Activated CD4-positive, alpha-beta memory T cell treated with anti-CD3 and anti-CD28 coated beads, Interleukin-2, amount 10 ng/mL, durations not matched to agents 7 days and 5 days (primary cell): ENCODE measurements around the gene ARHGEF4. TPM values are rescaled to one million over a fixed set of nuclear protein-coding genes. Genes with fewer than 3 reads are reported as not detected.

Experiments
- CTCF ChIA-PET: fragments of 350-600 bp; sonication (Branson Sonifier 250); formaldehyde crosslinking; loops from one replicate; lab custom pipeline; 2021; ENCODE audit warnings: antibody characterized with exemption, inconsistent platforms; lab: Charles Lee
- POLR2A ChIA-PET: fragments of 350-600 bp; sonication (Branson Sonifier 250); formaldehyde crosslinking; loops from one replicate; lab custom pipeline; 2021; ENCODE audit warnings: antibody characterized with exemption; lab: Charles Lee
- DNase-seq: peaks from one replicate; pipeline ENCODE4 v3.0.0-alpha.2; 2020
- H3K27ac Mint-ChIP-seq: one replicate; pipeline ENCODE4 v1.8.0; 2021; ENCODE audit warnings: mild to moderate bottlenecking, mixed read lengths
- H3K27me3 Mint-ChIP-seq: one replicate; pipeline ENCODE4 v1.8.0; 2021; ENCODE audit warnings: mixed read lengths
- H3K36me3 Mint-ChIP-seq: one replicate; pipeline ENCODE4 v1.8.0; 2021; ENCODE audit warnings: low read depth, mixed read lengths
- H3K4me1 Mint-ChIP-seq: one replicate; pipeline ENCODE4 v1.8.0; 2021; ENCODE audit warnings: mixed read lengths
- H3K4me3 Mint-ChIP-seq: one replicate; pipeline ENCODE4 v1.8.0; 2021; ENCODE audit warnings: mild to moderate bottlenecking, mixed read lengths
- H3K9me3 Mint-ChIP-seq: one replicate; pipeline ENCODE4 v1.8.0; 2021; ENCODE audit warnings: mixed read lengths
- total RNA-seq, 2 experiments: library from RNA; stranded (reverse); gene quantifications; one replicate each; pipeline ENCODE4 v1.2.3, GENCODE V29; 2021

The ARHGEF4 gene
- total RNA-seq, 2 experiments from 2014 or later, result 0.25 to 0.30 TPM

DNA sequence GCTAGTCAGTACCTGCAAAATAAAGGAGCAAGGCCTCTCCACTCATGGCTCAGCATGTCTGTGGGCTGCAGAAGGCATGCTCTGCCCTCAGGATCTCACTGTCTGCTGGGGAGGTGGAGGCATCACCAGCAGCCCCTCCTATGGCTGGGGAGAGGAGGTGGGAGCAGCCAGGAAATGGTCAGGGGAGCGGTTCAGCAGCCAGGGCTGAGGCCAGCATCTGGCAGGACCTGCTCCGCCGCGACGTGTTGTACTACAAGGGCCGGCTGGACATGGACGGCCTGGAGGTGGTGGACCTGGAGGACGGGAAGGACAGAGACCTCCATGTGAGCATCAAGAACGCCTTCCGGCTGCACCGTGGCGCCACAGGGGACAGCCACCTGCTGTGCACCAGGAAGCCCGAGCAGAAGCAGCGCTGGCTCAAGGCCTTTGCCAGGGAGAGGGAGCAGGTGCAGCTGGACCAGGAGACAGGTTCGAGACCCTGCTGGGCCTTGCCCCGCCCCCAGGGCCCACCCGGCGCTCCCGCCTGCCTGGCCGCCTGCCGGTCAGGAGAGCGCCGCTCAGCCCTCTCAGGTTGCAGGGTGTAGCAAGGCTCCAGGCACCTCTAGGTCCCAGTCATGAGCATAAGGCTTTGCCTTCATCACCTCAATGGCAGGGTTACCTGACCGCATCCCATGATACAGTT lies 207.5 kb downstream of the ARHGEF4 start:
- no peak for DNase-seq
- ChIA-PET POLR2A (no interaction called here), CTCF (no interaction called here)
- Mint-ChIP-seq H3K4me1 (peaks cover 28% of the 10 kb centered on the region), H3K4me3 (no peak overlapping the region), H3K27ac (no peak overlapping the region), H3K27me3 (peaks cover 5% of the 10 kb centered on the region), H3K36me3 (peaks cover 10% of the 10 kb centered on the region), H3K9me3 (no peaks in the 10 kb centered on the region)

DNA sequence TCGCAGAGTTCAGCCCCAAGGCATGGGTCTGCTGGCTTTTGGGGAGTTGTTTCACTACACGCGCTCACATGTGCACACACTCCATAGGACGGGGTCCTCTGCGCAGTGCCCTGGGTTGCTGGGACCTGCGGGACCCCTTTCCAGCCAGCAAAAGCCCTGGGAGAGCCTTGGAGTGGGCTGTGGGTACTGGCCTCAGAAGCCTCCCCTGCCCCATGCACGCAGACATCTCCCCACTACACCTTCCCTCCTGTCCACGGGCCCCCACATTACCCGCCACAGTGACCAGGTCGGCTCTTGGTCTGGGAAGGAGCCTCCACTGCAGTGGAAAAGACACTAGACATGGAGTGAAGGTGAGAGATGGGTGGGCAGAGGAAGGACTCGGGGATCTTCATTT lies 208.0 kb downstream of the ARHGEF4 start:
- CTCF ChIA-PET, result no interaction called here
- Mint-ChIP-seq H3K4me1 (peaks cover 26% of the 10 kb centered on the region), H3K27ac (no peak overlapping the region), H3K4me3 (no peak overlapping the region), H3K27me3 (peaks cover 2% of the 10 kb centered on the region), H3K36me3 (peaks cover 16% of the 10 kb centered on the region), H3K9me3 (no peaks in the 10 kb centered on the region)
- no peak for DNase-seq
- POLR2A ChIA-PET, result no interaction called here

DNA sequence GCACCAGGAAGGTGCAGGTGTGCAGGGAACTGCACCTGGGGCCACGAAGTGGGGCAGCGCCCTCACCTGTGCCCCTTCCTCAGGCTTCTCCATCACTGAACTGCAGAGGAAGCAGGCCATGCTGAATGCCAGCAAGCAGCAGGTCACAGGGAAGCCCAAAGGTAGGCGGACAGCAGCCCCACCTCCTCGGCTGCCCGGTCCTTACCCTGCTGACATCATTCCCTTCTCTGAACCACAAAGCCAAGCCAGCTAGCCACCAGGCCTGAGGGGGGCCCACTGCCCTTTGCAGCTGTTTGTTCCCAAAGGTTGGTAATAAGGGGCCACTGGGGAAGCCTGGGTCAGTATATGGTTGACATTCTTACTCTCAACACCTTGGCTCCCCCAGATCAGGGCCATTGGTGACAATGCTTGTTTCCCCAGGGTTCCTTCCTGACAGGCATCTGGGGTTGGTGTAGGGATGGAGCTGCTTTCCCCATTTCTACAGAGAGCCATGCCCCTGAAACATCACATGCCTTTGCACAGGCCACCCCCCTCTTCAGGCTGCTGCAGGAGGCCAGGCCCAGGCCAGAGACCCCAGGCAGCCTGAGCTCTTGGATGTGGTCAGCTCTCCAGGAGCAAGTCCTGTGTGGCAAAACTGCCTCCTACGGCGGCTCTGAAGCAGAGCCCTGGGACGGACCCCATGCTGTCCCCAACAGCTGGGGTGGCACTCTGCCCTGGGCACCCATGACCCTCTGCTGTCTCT lies 208.7 kb downstream of the ARHGEF4 start:
- no peak overlapping the region for H3K4me3 Mint-ChIP-seq
- no peaks in the 10 kb centered on the region for H3K27me3 Mint-ChIP-seq
- H3K9me3 Mint-ChIP-seq, result no peaks in the 10 kb centered on the region
- no peak for DNase-seq
- ChIA-PET POLR2A (no interaction called here), CTCF (no interaction called here)
- H3K27ac Mint-ChIP-seq, result no peak overlapping the region
- peaks cover 21% of the 10 kb centered on the region for H3K36me3 Mint-ChIP-seq
- H3K4me1 Mint-ChIP-seq, result peaks cover 21% of the 10 kb centered on the region

DNA sequence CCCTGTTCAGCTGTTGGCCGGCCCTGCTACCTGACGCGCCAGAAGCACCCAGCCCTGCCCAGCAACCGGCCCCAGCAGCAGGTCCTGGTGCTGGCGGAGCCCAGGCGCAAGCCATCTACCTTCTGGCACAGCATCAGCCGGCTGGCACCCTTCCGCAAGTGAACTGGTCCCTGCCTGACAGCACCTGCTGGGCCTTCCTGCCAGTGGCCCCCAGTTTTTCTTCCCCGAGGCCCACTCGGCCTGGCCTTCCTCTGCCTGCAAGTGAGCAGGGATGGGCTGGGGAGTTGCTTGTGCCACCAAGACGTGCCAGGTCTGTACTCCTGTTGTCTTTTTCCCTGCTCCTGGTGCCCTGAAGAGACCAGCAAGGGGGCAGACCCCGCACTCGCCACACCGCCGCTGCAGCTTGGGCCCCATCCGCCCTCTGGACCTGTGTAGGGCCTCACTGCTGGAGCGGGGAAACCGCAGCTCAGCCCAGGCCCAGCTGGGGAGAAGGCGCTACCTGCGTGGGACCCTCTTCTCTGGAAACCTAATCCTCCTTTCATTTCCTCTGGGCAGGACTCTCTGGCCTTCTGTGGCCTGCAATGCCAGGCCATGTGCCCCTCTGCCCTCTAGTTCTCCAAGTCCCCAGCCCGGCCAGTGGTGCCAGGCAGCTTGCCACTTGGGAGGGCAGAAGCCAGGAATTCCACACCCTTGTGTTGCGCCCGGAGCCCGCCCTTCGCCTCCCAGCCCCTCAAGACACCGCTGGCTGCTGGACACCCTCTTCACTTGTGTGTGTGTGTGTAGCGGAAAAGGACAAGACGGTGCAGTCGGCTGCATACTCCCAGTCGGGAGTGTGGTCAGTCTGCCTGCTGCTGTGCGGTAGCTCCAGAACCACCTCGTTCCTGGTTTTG lies 209.6 kb downstream of the ARHGEF4 start:
- no peak overlapping the region for H3K27ac Mint-ChIP-seq
- no peak for DNase-seq
- no peaks in the 10 kb centered on the region for H3K27me3 Mint-ChIP-seq
- ChIA-PET POLR2A (no interaction called here), CTCF (no interaction called here)
- H3K4me1 Mint-ChIP-seq, result peaks cover 12% of the 10 kb centered on the region
- no peaks in the 10 kb centered on the region for H3K9me3 Mint-ChIP-seq
- H3K36me3 Mint-ChIP-seq, result peaks cover 27% of the 10 kb centered on the region
- no peak overlapping the region for H3K4me3 Mint-ChIP-seq

DNA sequence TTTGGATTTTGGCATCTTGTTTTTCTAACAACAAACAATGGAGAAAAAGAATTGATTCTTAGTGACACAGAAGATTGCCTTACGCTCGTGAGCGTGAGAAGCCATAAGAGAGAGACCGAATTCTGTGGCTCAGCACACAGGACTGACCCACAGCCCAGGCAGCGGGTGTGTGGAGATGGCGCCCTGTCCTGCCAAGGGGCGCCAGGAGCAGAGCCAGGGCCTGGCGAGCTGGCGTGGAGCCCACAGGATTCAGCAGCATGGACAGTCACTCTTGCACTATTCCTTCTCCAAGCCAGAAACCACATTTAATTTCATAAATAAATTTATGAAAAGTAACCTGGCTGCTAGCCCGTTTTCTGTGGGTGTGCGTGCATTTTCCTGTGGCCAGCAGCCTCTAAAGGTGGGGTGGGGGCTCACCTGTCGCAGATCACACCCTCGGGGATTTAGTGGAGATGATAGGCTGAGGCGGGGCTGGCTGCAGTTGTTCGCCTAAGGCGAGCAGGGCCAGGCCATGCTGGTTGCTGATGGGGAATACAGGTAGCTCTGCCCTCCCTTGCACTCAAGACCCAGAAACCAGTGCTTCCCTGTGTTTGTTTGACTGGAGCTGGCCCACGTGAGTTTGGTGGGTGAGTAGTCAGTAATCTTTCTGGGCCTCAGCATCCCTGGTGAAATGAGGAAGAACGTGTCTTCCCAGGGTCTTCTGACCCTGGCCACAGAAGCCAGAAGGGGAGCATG lies 210.4 kb downstream of the ARHGEF4 start:
- no peaks in the 10 kb centered on the region for H3K27me3 Mint-ChIP-seq
- no peak for DNase-seq
- POLR2A ChIA-PET, result no interaction called here
- H3K9me3 Mint-ChIP-seq, result no peaks in the 10 kb centered on the region
- H3K4me3 Mint-ChIP-seq, result no peak overlapping the region
- H3K27ac Mint-ChIP-seq, result no peak overlapping the region
- CTCF ChIA-PET, result no interaction called here
- H3K36me3 Mint-ChIP-seq, result peaks cover 35% of the 10 kb centered on the region
- peaks cover 4% of the 10 kb centered on the region for H3K4me1 Mint-ChIP-seq

DNA sequence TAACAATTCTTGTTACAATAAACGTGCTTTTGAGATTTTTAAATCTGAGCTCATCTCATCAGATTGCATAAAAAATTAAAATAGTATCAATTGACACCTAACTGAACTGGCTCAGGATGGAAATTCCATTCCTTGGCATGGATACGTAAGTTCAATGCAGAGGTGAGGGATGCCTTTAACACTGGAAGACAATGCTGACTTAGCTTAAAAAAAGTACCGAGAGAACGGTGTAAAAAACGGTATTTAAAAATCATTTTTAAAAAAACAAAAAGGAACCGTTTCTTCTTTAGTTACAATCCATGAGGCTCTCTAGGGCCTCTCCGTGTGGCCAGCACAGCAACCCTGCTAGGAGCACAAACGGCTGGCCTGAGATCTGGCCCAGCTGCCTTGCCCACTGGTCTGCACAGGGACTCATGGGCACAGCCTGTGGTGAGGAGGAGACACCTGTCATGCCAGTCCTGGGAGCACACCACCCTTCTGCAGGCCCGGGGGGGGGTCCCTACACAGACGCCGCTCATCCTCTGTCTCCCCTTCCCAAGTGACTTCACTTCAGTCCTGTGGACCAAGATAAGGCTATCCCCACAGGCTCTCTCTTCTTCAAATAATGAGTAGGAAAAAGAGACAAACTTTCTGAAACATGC lies 211.3 kb downstream of the ARHGEF4 start:
- ChIA-PET CTCF (no interaction called here), POLR2A (no interaction called here)
- no peaks in the 10 kb centered on the region for H3K4me1 Mint-ChIP-seq
- no peaks in the 10 kb centered on the region for H3K9me3 Mint-ChIP-seq
- DNase-seq, result no peak
- H3K36me3 Mint-ChIP-seq, result peaks cover 44% of the 10 kb centered on the region
- H3K27me3 Mint-ChIP-seq, result no peaks in the 10 kb centered on the region
- H3K4me3 Mint-ChIP-seq, result no peak overlapping the region
- no peak overlapping the region for H3K27ac Mint-ChIP-seq

DNA sequence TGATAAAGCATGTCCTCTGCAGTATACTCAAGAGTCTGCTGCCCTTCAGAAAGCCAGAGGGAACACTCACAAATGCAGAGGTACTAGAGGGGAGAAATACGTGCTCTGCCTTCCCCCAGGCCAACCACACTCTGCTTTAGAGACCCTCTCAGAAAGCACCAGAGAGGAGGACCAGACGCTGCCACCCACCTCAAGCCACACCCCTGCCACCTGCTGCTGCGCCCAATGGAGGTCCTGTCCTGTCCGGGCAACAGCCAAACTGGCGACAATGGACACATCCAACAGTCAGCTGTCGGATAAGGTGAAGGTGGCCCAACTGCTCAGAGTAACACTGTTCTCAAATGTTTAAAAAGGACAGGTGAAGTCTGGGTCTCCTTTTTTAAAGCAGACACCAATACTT lies 211.9 kb downstream of the ARHGEF4 start:
- ChIA-PET POLR2A (no interaction called here), CTCF (no interaction called here)
- Mint-ChIP-seq H3K9me3 (no peaks in the 10 kb centered on the region), H3K27me3 (no peaks in the 10 kb centered on the region), H3K4me1 (no peaks in the 10 kb centered on the region), H3K36me3 (peaks cover 48% of the 10 kb centered on the region), H3K4me3 (no peak overlapping the region), H3K27ac (no peak overlapping the region)
- DNase-seq, result no peak

- H3K4me1 Mint-ChIP-seq, result no peaks in the 10 kb centered on the region
- H3K27me3 Mint-ChIP-seq, result no peaks in the 10 kb centered on the region
- no peak for DNase-seq
- CTCF ChIA-PET, result no interaction called here
- POLR2A ChIA-PET, result no interaction called here
- H3K9me3 Mint-ChIP-seq, result no peaks in the 10 kb centered on the region
- H3K4me3 Mint-ChIP-seq, result no peak overlapping the region
- peaks cover 48% of the 10 kb centered on the region for H3K36me3 Mint-ChIP-seq
- no peak overlapping the region for H3K27ac Mint-ChIP-seq
Measured at GRCh38 chr2:131049150-131049718, 212.5 kb downstream of the ARHGEF4 start.

GRCh38 chr2:131050896-131051295 lies 214.2 kb downstream of the ARHGEF4 start:
- no peak for DNase-seq
- ChIA-PET CTCF (no interaction called here), POLR2A (interaction anchor here (1.3 to 2.2 kb wide), 2 partner anchors 10 to 227 kb away, joined by 3 to 5 read pairs; no protein-coding TSS in a partner anchor)
- Mint-ChIP-seq H3K36me3 (peaks cover 60% of the 10 kb centered on the region), H3K27ac (no peak overlapping the region), H3K9me3 (no peaks in the 10 kb centered on the region), H3K4me3 (no peak overlapping the region), H3K4me1 (no peaks in the 10 kb centered on the region), H3K27me3 (no peaks in the 10 kb centered on the region)

GRCh38 chr2:131052741-131053263 lies 216.1 kb downstream of the ARHGEF4 start:
- Mint-ChIP-seq H3K36me3 (peaks cover 70% of the 10 kb centered on the region), H3K4me1 (no peaks in the 10 kb centered on the region), H3K27ac (no peak overlapping the region), H3K27me3 (no peaks in the 10 kb centered on the region), H3K9me3 (no peaks in the 10 kb centered on the region), H3K4me3 (no peak overlapping the region)
- ChIA-PET CTCF (no interaction called here), POLR2A (interaction anchor here (1.5 to 2.2 kb wide), 2 partner anchors 12 to 33 kb away, joined by 3 to 5 read pairs; no protein-coding TSS in a partner anchor)
- no peak for DNase-seq

GRCh38 chr2:131054488-131054887 lies 217.8 kb downstream of the ARHGEF4 start:
- Mint-ChIP-seq H3K4me3 (no peak overlapping the region), H3K27ac (no peak overlapping the region), H3K4me1 (no peaks in the 10 kb centered on the region), H3K36me3 (peaks cover 66% of the 10 kb centered on the region), H3K27me3 (no peaks in the 10 kb centered on the region), H3K9me3 (no peaks in the 10 kb centered on the region)
- ChIA-PET POLR2A (no interaction called here), CTCF (no interaction called here)
- no peak for DNase-seq
